GM12892 (cell line): ENCODE measurements around the gene SDK1.

Experiments
- POLR2A ChIP-seq: IDR thresholded peaks from 2 replicates; pipeline ENCODE4 v1.6.1; 2011; ENCODE audit warnings: low read depth, low read length, control low read depth
- POLR2AphosphoS5 ChIP-seq: IDR thresholded peaks from 2 replicates; pipeline ENCODE4 v1.6.1; 2011; ENCODE audit warnings: low read depth, low read length, control low read depth

- TF ChIP-seq POLR2A (no peak), POLR2AphosphoS5 (no peak)
These were observed 80.0 kb downstream of the SDK1 start for GRCh38 chr7:3380886-3381685.
